OCI-LY7 (cell line): Measurements from ENCODE around the gene CCIN. TPM values are rescaled to one million over a fixed set of nuclear protein-coding genes. Genes with fewer than 3 reads are reported as not detected.

Experiments used
- BruUV-seq: library from RNA; stranded (reverse); fragments of 400-500 nt; replicated peaks from 2 replicates; lab custom pipeline; 2021; lab: Mats Ljungman, UMichigan
- CTCF ChIA-PET: fragments of 300-600 bp; sonication (Branson Sonifier 250); formaldehyde crosslinking; loops from one replicate; lab custom pipeline; 2022; ENCODE audit warnings: antibody characterized with exemption; ENCODE audit not compliant: unreplicated experiment; lab: Charles Lee
- POLR2A ChIA-PET: fragments of 300-600 bp; sonication (Branson Sonifier 250); formaldehyde crosslinking; loops from one replicate; lab custom pipeline; 2022; ENCODE audit warnings: antibody characterized with exemption; lab: Charles Lee
- DNase-seq: peaks from one replicate; pipeline ENCODE4 v3.0.0-alpha.2; 2015; ENCODE audit warnings: low spot score
- H2AFZ ChIP-seq: fragments of 200-600 bp; sonication (generic), shearing (Covaris generic); 2 replicates; pipeline ENCODE4 v1.6.1; 2014; ENCODE audit warnings: mild to moderate bottlenecking, antibody characterized with exemption, low read length, moderate library complexity
- H3K27ac ChIP-seq: fragments of 200-600 bp; sonication (generic); 2 replicates; pipeline ENCODE4 v1.5.1; 2014; ENCODE audit warnings: mixed run types, low read depth, mild to moderate bottlenecking, moderate library complexity, low read length, inconsistent platforms; ENCODE audit not compliant: poor library complexity, severe bottlenecking
- H3K36me3 ChIP-seq: fragments of 200-600 bp; sonication (generic); 2 replicates; pipeline ENCODE4 v1.6.1; 2014; ENCODE audit warnings: mild to moderate bottlenecking, antibody characterized with exemption, low read length, moderate library complexity, mixed read lengths; ENCODE audit not compliant: insufficient read depth
- H3K4me1 ChIP-seq: fragments of 200-600 bp; sonication (generic); 2 replicates; pipeline ENCODE4 v1.5.1; 2014; ENCODE audit warnings: mild to moderate bottlenecking, low read length; ENCODE audit not compliant: insufficient read depth, poor library complexity, severe bottlenecking
- H3K4me2 ChIP-seq: fragments of 200-600 bp; sonication (generic); 2 replicates; pipeline ENCODE4 v1.6.1; 2014; ENCODE audit warnings: mild to moderate bottlenecking, low read length
- H3K4me3 ChIP-seq: fragments of 200-600 bp; sonication (generic); 2 replicates; pipeline ENCODE4 v1.5.1; 2014; ENCODE audit warnings: mild to moderate bottlenecking, low read depth, low read length; ENCODE audit not compliant: poor library complexity, severe bottlenecking
- H3K79me2 ChIP-seq: fragments of 200-600 bp; sonication (generic); 2 replicates; pipeline ENCODE4 v1.6.1; 2016; ENCODE audit warnings: low read depth, mild to moderate bottlenecking, low read length, moderate library complexity, mixed read lengths; ENCODE audit not compliant: insufficient read depth
- H3K9me2 ChIP-seq: fragments of 200-600 bp; sonication (generic); 2 replicates; pipeline ENCODE4 v1.6.1; 2016; ENCODE audit warnings: mild to moderate bottlenecking, low read length, mixed read lengths; ENCODE audit not compliant: insufficient read depth
- H3K9me3 ChIP-seq: fragments of 200-600 bp; sonication (generic); 2 replicates; pipeline ENCODE4 v1.6.1; 2014; ENCODE audit warnings: mild to moderate bottlenecking, mixed run types, low read length, mixed read lengths
- H4K20me1 ChIP-seq: fragments of 200-600 bp; sonication (generic); 2 replicates; pipeline ENCODE4 v1.6.1; 2014; ENCODE audit warnings: mild to moderate bottlenecking, antibody characterized with exemption, low read length, moderate library complexity, mixed read lengths; ENCODE audit not compliant: insufficient read depth
- EZH2phosphoT487 ChIP-seq: fragments of 200-600 bp; sonication (generic); IDR thresholded peaks from 2 replicates; pipeline ENCODE4 v1.6.1; 2018; ENCODE audit warnings: low read depth, borderline replicate concordance, mild to moderate bottlenecking, mixed run types, antibody characterized with exemption, low read length, moderate library complexity, mixed read lengths
- intact Hi-C: fragments of 100-400 bp; cut with micrococcal nuclease; formaldehyde crosslinking; loops from one replicate; pipeline ENCODE4 v1.10.0; 2022; ENCODE audit not compliant: unreplicated experiment
- total RNA-seq, 2 experiments: library from RNA; depleted of rRNA in 1 of 2; stranded (reverse); fragments of >200 nt in 1 of 2; shearing (Covaris generic) in 1 of 2; gene quantifications; 2 replicates each; pipeline ENCODE4 v1.2.3, GENCODE V29; 2014 to 2022
- TF ChIP-seq, protein P1 (sequence below): fragments of 200-600 bp; sonication (generic); conservative IDR thresholded peaks from 2 replicates; pipeline ENCODE4 v1.5.1; 2014; ENCODE audit warnings: mild to moderate bottlenecking, antibody characterized with exemption, low read length, moderate library complexity, mixed read lengths

The CCIN gene
- total RNA-seq, 2 experiments from 2014 or later, result not detected

- no peak overlapping the region for H3K27ac ChIP-seq
- H3K4me1 ChIP-seq, result peaks cover 35% of the 10 kb centered on the region
- no peaks in the 10 kb centered on the region for H3K36me3 ChIP-seq
- no peaks in the 10 kb centered on the region for H3K79me2 ChIP-seq
- TF ChIP-seq, protein P1, sequence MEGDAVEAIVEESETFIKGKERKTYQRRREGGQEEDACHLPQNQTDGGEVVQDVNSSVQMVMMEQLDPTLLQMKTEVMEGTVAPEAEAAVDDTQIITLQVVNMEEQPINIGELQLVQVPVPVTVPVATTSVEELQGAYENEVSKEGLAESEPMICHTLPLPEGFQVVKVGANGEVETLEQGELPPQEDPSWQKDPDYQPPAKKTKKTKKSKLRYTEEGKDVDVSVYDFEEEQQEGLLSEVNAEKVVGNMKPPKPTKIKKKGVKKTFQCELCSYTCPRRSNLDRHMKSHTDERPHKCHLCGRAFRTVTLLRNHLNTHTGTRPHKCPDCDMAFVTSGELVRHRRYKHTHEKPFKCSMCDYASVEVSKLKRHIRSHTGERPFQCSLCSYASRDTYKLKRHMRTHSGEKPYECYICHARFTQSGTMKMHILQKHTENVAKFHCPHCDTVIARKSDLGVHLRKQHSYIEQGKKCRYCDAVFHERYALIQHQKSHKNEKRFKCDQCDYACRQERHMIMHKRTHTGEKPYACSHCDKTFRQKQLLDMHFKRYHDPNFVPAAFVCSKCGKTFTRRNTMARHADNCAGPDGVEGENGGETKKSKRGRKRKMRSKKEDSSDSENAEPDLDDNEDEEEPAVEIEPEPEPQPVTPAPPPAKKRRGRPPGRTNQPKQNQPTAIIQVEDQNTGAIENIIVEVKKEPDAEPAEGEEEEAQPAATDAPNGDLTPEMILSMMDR, result no peak
- peaks cover 12% of the 10 kb centered on the region; the same call in 1 of the 2 replicates for H3K9me3 ChIP-seq
- no peak overlapping the region for H2AFZ ChIP-seq
- H3K4me3 ChIP-seq, result no peak overlapping the region
- H4K20me1 ChIP-seq, result no peaks in the 10 kb centered on the region
- no peak for DNase-seq
- no TSS peak for BruUV-seq
- CTCF ChIA-PET, result no interaction called here
- no peaks in the 10 kb centered on the region for H3K9me2 ChIP-seq
- POLR2A ChIA-PET, result interaction anchor here (1.1 to 1.2 kb wide), 2 partner anchors 39 to 43 kb away, joined by 3 read pairs; partner anchors contain the start of gene CLTA
- intact Hi-C loops, result no loop called here
- no peak overlapping the region for H3K4me2 ChIP-seq
These were observed 21.6 kb upstream of the CCIN start for GRCh38 chr9:36147441-36148175.

- no peaks in the 10 kb centered on the region for H3K9me2 ChIP-seq
- H3K79me2 ChIP-seq, result no peaks in the 10 kb centered on the region
- no peak overlapping the region for H3K4me2 ChIP-seq
- TF ChIP-seq EZH2phosphoT487, result no peak
- TF ChIP-seq, protein P1, result no peak
- peaks cover 37% of the 10 kb centered on the region for H3K4me1 ChIP-seq
- no peaks in the 10 kb centered on the region for H3K36me3 ChIP-seq
- BruUV-seq, result no TSS peak
- no peak for DNase-seq
- H3K4me3 ChIP-seq, result no peak overlapping the region
- no peaks in the 10 kb centered on the region for H4K20me1 ChIP-seq
- ChIA-PET CTCF (no interaction called here), POLR2A (interaction anchor here (1.1 to 1.3 kb wide), 3 partner anchors 15 to 42 kb away, joined by 3 to 4 read pairs (median 3); partner anchors contain the start of gene CLTA)
- peaks cover 12% of the 10 kb centered on the region; the same call in 1 of the 2 replicates for H3K9me3 ChIP-seq
- no peak overlapping the region for H3K27ac ChIP-seq
- no peak overlapping the region for H2AFZ ChIP-seq
- intact Hi-C loops, result no loop called here
These were observed 20.7 kb upstream of the CCIN start for GRCh38 chr9:36148311-36149051.
